Panc1 (cell line): ENCODE measurements around the gene NEIL3. TPM values are rescaled to one million over a fixed set of nuclear protein-coding genes. Genes with fewer than 3 reads are reported as not detected.

Experiments
- ATAC-seq: fragments of 200-7000 bp; cut with Tn5 transposase; 2 replicates; pipeline ENCODE4 v1.9.1; 2020; ENCODE audit warnings: mild to moderate bottlenecking, moderate library complexity
- BruUV-seq: library from RNA; stranded (reverse); fragments of 400-500 nt; replicated peaks from 2 replicates; lab custom pipeline; 2021; lab: Mats Ljungman, UMichigan
- CTCF ChIA-PET: fragments of 300-600 bp; sonication (Branson Sonifier 250); formaldehyde crosslinking; loops from one replicate; lab custom pipeline; 2022; ENCODE audit warnings: antibody characterized with exemption; lab: Charles Lee
- POLR2A ChIA-PET: fragments of 300-600 bp; sonication (Branson Sonifier 250); formaldehyde crosslinking; loops from one replicate; lab custom pipeline; 2022; ENCODE audit warnings: antibody characterized with exemption; lab: Charles Lee
- DNase-seq: peaks from one replicate; pipeline ENCODE4 v3.0.0-alpha.2; 2010; ENCODE audit warnings: low read depth, low spot score
- H3K27ac ChIP-seq: 2 replicates; pipeline ENCODE4 v1.5.1; 2011; ENCODE audit warnings: mild to moderate bottlenecking, low read length, inconsistent platforms
- H3K27me3 ChIP-seq: fragments of 200-500 bp; sonication (Bioruptor generic); 2 replicates; pipeline ENCODE4 v1.6.0; 2014; ENCODE audit warnings: low read length, inconsistent platforms; ENCODE audit not compliant: control insufficient read depth, insufficient read depth
- H3K36me3 ChIP-seq: fragments of 200-500 bp; sonication (Bioruptor generic); 2 replicates; pipeline ENCODE4 v1.5.1; 2014; ENCODE audit warnings: inconsistent platforms, mild to moderate bottlenecking, low read length, moderate library complexity; ENCODE audit not compliant: control insufficient read depth, insufficient read depth
- H3K4me1 ChIP-seq: 2 replicates; pipeline ENCODE4 v1.5.1; 2011; ENCODE audit warnings: inconsistent platforms, mild to moderate bottlenecking, low read length, moderate library complexity; ENCODE audit not compliant: control insufficient read depth, insufficient read depth
- H3K4me3 ChIP-seq, 2 experiments: 2 replicates each; pipeline ENCODE4 v1.5.1; 2011 to 2012; ENCODE audit warnings: low read depth in 2 of 2, low read length in 2 of 2, mild to moderate bottlenecking in 2 of 2, inconsistent platforms in 1 of 2, moderate library complexity in 1 of 2
- H3K9me3 ChIP-seq: fragments of 200-500 bp; sonication (Bioruptor generic); 2 replicates; pipeline ENCODE4 v1.5.1; 2014; ENCODE audit warnings: low read depth, mild to moderate bottlenecking, inconsistent platforms, low read length, moderate library complexity; ENCODE audit not compliant: control insufficient read depth, insufficient read depth
- CTCF ChIP-seq: fragments of 450-650 bp; IDR thresholded peaks from 2 replicates; pipeline ENCODE4 v1.5.1; 2017; ENCODE audit warnings: mild to moderate bottlenecking
- POLR2AphosphoS5 ChIP-seq: IDR thresholded peaks from 2 replicates; pipeline ENCODE4 v1.6.1; 2012; ENCODE audit warnings: mild to moderate bottlenecking, low read depth, low read length, moderate library complexity
- REST ChIP-seq, 2 experiments: IDR thresholded peaks; 2 replicates each; pipeline ENCODE4 v1.6.1; 2011 to 2012; ENCODE audit warnings: low read depth in 2 of 2, control low read depth in 1 of 2, low read length in 1 of 2, mild to moderate bottlenecking in 1 of 2, moderate library complexity in 1 of 2; ENCODE audit not compliant: insufficient read depth in 1 of 2
- SIN3A ChIP-seq: IDR thresholded peaks from 2 replicates; pipeline ENCODE4 v1.6.1; 2012; ENCODE audit warnings: low read depth, mild to moderate bottlenecking, low read length, moderate library complexity, borderline replicate concordance; ENCODE audit not compliant: insufficient read depth
- TCF7L2 ChIP-seq: IDR thresholded peaks from 2 replicates; pipeline ENCODE4 v1.6.1; 2011; ENCODE audit warnings: mild to moderate bottlenecking, low read depth, low read length, inconsistent platforms
- in situ Hi-C: cut with HindIII; loops from 2 replicates; pipeline ENCODE4 v1.10.0; 2016; ENCODE audit warnings: low sequenced_read_pairs, low pct_unique_long_range_greater_than_20kb
- intact Hi-C: fragments of 100-400 bp; cut with micrococcal nuclease; formaldehyde crosslinking; loops from one replicate; pipeline ENCODE4 v1.10.0; 2022; ENCODE audit not compliant: unreplicated experiment
- total RNA-seq: library from RNA; stranded (reverse); gene quantifications from one replicate; pipeline ENCODE4 v1.2.1, GENCODE V29; 2021; ENCODE audit not compliant: unreplicated experiment

Gene NEIL3
- total RNA-seq, 1 experiment from 2014 or later: 8.9 TPM

- TF ChIP-seq REST (IDR thresholded peaks at IDR 0.05; ENCODE audit: insufficient read depth in 1 of 2, low read depth in 2 of 2, low read length in 1 of 2): no peak
- DNase-seq (no peak), ATAC-seq (no peak)
- POLR2A ChIA-PET: interaction anchor here (0.6 kb wide), 1 partner anchor 54 kb away, joined by 3 read pairs; no protein-coding TSS in a partner anchor
- H3K9me3 ChIP-seq: no peaks in the 10 kb centered on the region
- no peaks in the 10 kb centered on the region for H3K27me3 ChIP-seq
- H3K4me3 ChIP-seq: no peak overlapping the region
- intact Hi-C loops: no loop called here
- no peaks in the 10 kb centered on the region for H3K4me1 ChIP-seq
- no peak overlapping the region for H3K27ac ChIP-seq
- CTCF ChIA-PET: interaction anchor here (0.5 kb wide), 1 partner anchor 135 kb away, joined by 3 read pairs; no protein-coding TSS in a partner anchor
- no peaks in the 10 kb centered on the region for H3K36me3 ChIP-seq
- in situ Hi-C loops: no loop called here
- no TSS peak for BruUV-seq
Measured at GRCh38 chr4:177385576-177386277, 76.1 kb downstream of the NEIL3 start.

- H3K4me1 ChIP-seq: no peaks in the 10 kb centered on the region
- DNase-seq (no peak), ATAC-seq (no peak)
- ChIA-PET POLR2A (interaction anchor here (0.6 kb wide), 2 partner anchors 54 to 167 kb away, joined by 3 to 4 read pairs; no protein-coding TSS in a partner anchor), CTCF (no interaction called here)
- intact Hi-C loops (no loop called here), in situ Hi-C loops (no loop called here)
- H3K4me3 ChIP-seq: no peak overlapping the region
- BruUV-seq: no TSS peak
- H3K9me3 ChIP-seq: no peaks in the 10 kb centered on the region
- no peaks in the 10 kb centered on the region for H3K36me3 ChIP-seq
- no peak overlapping the region for H3K27ac ChIP-seq
- TF ChIP-seq REST (IDR thresholded peaks at IDR 0.05; ENCODE audit: insufficient read depth in 1 of 2, low read depth in 2 of 2, low read length in 1 of 2): no peak
- no peak for TF ChIP-seq POLR2AphosphoS5
- TF ChIP-seq TCF7L2: no peak
- no peak for TF ChIP-seq SIN3A
- no peak for TF ChIP-seq CTCF
- no peaks in the 10 kb centered on the region for H3K27me3 ChIP-seq
Measured at GRCh38 chr4:177386278-177386815, 76.7 kb downstream of the NEIL3 start.
